Measurements from ENCODE around the gene SLX9.

Gene SLX9

DNA sequence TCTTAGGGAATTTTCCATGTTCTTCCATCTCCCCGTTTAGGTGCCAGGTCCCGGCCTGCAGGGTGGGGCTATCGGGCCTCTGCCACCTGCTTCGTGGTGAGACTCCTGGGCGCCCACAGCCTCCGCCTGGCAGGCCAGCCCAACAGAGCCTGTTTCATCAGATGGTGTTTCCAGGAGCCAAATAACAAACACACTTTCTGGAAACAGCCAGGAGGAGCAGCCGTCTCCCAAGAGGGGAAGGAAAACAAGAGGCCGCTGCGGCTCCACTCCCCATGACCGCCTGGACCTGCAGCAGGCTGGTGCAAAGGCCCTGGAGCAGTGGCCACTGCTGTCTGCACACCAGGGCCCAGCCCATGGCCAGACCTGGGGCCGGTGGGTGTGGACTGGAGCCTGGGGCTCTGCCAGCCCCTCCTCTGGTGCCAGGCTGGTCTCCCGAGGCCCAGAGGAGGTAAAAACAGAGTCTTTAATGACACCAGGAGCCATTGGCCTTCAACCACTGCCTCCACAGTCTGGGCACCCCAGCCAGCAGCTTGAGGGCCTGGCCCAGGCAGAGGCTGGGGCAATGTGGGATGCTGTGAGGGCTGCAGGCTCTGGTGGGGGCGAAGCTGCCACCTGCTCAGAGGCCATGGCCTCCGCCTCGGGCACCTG is 55.0 kb downstream of the SLX9 start:
- DNase-seq, result no peak

DNA sequence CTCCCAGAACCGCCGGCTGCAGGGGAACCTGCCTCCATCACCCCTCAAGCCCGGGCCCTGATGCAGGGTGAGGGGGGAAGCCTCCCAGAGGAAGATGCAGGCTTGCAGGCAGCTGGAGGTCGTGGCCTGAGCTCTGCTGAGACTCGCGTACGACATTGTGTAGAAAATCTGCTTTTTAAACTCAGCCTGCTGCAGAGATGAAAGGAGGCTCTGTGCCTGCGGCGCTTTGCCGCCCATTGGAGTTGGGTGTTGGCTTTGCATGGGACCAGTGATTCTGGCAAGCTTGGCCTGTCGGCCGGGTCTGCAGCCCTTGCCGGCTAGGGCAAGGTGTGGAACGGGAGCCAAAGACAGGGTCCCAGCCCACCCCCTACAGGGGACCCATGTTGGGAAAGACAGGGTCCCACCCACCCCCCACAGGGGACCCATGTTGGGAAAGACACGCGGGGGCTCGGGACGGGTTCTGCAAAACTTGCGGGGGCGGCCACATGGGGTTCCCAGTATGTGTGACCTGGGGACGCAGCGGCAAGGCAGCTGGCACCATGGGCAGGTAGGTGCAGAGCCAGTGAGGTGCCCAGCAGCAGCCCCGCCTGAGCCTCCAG is 55.6 kb downstream of the SLX9 start:
- no peak for DNase-seq

DNA sequence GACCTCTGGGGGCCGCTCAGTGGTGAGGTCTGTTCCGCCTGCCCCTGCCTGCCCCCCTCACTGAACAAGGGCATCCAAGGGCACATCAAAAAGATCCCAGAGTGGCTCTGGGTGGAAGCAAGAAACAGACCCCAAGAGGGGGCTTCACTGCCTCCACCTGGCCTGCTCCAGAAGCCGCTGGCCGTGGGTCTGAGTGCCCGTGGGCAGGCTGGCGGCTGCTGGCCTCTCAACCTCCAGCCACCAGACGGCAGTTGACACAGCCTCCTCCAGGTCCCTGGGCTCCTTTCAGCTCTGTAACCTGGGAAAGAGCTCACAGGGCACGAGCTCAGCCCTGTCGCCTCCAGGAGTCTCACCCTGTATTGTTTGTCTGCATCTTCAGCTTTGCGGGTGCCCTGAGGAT is 56.3 kb downstream of the SLX9 start:
- no peak for DNase-seq

DNA sequence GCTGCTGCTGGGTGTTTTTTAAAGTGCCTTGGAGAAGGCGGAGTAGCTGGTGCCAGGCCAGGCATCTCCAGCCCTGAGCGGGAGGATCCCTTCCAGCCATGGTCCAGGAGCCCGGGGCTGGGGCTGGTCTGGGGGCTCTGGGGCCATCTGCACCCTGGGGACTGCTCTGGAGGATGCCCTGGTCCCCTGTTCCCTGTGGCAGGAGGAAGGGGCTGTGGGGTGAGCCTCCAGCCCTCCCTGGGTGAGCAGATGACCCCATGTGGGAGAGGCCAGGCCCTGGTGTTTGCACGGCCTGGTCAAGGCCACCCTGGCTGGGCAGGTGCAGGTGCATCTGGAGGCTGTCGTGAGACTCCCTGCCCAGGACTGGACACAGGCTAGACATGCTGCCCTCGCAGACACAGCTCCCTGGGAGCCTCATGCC is 56.7 kb downstream of the SLX9 start:
- no peak for DNase-seq

DNA sequence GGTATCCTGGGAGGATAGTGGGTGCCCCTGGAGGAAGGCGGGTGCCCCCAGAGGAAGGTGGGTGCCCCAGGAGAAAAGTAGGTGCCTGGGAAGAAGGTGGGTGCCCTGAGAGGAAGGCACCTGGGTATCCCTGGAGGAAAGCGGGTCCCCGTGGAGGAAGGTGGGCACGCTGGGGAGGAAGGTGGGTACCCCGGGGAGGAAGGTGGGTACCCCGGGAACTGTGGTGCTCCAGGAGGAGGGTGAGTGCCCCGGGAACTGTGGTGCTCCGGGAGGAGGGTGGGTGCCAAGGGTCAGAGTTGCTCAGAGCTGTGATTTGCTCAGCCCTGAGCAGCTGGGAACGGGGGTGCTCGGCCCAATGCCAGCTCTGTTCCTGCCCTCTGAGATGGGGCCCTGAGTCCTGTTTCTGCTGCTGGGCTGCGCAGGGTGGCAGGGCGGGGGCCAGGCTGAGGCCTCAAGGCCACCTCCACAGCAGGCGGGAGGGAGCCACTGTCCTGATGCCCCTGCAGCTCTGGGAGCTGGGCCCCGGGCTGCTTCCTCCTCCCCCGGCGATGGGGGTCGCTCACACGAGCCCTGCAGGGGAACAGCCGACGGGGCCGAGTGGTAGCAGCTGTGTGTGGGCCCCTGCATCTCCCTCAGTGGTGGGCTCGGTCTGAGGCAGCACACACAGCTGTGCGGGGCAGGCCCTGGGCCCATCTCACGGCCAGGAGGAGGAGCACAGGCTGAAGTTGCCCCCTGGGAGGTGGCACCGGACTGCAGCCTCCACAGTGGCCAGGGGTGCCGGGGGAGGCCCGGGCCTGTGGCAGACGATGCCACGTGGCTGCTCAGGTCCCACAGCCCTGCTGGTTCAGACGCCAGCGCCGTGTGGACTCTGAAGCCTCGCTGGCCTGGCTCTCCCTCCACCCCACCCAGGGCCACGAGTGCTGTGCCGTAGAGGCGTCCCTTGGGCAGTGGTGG is 57.4 kb downstream of the SLX9 start:
- no peak for DNase-seq

DNA sequence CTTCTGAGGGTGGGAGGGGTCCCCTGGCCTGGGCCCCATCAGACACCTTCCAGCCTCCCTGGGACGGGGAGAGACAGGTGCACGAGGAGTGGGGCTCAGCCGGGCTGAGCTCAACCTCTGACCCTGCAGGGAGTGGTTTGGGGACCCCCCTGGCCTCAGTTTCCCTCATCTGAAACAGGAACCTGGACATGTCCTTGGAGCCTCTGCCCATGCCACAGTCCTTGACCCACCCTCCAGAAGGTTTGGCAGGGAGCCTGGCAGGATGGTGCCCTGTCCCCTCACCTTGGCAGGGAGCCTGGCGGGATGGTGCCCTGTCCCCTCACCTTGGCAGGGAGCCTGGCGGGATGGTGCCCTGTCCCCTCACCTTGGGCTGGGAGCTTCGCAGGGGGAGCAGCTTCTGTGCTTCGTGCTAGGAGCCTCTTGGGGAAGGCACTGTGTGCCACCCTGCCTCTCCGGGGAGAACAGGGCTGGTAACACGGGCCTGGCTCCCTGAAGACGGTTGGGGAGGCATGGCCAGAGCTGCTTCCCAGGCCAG is 58.3 kb downstream of the SLX9 start:
- DNase-seq, result no peak

DNA sequence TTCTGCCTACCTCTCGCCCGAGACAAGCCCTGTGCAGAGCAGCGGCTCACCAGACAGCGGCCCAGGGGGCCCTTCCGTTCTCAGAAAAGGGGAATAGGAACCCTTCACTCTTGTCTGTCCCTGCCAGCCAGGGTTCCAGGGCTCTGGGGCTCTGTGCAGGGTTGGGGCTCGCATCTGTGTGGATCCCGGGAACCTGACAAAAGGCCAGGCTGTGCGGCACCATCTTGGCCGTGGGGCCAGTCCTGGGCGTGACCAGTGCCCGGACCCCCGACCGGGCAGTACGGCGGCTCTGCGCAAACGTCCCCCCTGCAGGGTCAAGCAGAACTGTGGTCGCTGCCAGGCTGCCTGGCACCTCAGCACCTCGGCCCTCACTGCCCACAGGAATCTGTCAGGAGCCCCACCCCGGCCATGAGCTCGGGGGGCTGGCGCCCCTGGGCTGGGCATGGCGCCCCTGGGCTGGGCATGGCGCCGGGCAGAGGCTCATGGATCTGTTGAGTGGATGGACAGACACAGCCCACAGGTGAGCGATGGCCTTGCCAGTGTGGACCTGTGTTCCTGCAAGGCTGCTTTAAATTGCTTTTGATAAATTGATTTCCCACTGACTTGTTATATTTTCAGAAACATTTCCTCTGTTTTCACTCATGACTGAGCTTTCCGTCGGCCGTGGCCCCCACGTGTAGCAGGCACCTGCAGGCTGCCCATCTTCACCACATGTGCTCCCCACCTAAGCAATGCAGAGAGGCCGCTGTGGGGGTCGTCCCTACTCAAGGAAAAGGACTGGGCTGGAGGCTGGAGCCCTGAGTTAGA is 59.0 kb downstream of the SLX9 start:
- no peak for DNase-seq

DNA sequence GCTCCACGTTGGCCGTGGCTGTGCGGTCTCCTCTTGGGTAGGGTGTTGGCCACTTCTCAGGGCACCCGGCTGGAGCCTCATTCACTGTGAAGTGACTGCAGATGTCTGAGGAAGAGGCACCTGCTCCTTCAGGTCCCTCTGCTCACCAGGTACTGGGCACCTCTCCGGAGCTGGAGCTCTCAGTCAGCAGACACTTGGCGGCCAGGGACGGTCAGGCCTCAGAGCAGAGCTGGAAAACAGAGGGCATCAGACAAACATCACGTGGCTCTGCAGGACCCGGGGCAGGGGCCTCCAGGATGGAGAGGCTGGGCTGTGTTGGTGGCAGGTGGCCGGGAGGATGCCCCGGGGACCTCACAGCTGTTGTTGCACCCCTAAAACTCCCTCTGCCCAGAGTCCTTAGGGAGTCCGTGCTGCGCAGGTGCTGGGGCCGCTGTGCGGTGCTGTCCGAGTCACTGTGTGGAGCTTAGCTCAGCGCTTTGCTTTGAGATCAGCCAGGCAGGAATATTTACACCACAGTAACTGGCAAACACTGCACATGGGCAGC is 59.7 kb downstream of the SLX9 start:
- no peak for DNase-seq

DNA sequence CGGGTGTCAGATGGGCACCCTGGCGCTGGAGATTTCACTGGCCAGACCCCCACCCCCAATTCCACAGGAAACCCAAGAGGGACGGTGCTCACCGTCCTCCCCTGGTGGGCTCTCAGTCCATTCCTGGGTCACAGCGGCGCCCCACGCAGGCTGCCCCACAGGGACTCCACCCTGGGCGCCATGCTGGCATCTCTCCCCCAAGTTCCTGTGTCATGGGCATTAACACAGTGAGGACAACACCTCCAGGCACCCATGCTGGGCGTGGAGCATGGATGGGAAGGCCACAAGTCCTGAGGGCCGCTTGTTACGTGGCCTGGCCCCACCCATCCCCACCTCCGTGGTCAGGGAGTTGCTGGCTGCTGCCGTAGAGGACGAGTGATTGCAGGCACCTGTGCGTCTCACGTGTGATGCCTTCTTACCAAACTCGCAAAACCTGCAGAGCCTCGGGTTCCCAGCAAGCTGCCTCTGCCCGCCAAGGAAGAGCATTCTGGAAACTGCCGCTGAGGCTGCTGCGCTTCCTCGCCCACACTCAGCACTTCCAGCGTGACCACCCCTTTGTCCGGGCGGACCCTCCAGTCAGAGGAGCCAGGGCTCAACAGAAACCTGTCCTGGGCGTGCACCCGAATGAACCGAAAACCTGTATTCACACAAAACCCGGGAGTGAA is 60.3 kb downstream of the SLX9 start:
- DNase-seq, result no peak

DNA sequence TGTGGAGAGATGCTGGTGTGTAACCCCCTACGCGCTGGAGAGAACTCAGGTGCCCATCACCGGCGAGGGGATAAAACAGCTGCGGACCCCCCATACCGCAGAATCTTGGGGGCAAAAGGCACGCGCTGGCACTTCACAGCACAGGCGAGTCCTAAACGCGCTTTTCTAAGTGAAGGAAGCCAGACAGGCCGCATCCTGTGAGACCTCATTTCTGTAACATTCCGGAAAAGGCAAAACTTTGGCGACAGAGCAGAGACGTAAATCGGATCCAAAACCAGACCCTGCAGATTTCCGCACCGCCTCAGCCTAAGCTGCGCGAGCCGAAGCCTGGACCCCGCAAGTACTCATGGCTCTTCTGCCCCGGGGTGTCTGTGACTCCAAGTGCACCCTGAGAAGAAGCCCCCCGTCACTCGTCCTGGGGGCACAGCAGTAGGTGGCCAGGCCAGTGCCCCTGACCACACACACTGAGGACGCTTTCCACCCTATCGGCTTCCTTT is 60.9 kb downstream of the SLX9 start:
- DNase-seq, result no peak

DNA sequence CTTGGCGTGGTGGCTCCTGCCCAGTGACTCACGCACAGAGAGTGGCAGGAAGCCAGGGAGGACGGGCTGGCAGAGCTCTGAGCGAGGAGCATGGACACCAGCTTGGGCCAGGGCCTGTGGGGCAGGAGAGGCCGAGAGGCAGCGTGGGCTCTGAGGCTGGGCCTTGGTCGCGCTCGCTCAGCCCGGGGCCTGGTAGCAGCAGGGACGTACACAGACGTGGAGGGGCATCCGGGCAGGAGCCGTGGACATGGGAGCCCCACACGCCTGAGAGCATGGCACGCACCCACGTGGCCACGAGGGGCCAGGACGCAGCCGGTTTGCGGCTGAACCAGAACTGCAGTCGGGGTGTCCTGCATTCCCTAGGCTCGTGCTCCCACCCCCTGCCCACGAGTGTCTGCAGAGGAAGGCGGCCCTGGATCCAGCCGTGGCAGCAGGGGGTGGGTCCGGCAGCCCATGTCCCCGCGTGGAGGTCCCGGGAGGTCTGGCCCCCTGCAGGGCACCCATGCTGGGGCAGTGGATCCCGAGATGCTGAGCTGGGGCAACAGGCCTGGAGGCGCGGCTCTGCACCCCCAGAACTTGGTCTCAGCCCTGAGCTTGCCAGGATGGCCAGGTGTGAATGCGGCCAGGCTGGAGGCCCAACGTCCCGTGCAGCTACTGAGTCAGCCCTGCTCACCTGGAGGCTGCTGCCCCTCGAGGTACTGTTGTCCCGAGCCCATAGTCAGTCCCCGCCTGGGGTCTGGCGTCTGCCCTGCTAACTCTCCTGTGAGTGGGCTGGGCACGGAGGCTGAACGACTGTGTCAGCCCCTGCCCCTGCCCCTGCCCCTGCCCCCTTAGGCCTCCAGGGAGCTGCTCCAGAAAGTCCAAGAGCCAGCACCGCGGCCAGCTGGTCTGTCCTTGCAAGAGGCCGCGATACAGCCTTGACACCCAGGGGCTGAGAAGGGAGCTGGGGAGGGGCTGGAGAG is 61.6 kb downstream of the SLX9 start:
- DNase-seq, result no peak

DNA sequence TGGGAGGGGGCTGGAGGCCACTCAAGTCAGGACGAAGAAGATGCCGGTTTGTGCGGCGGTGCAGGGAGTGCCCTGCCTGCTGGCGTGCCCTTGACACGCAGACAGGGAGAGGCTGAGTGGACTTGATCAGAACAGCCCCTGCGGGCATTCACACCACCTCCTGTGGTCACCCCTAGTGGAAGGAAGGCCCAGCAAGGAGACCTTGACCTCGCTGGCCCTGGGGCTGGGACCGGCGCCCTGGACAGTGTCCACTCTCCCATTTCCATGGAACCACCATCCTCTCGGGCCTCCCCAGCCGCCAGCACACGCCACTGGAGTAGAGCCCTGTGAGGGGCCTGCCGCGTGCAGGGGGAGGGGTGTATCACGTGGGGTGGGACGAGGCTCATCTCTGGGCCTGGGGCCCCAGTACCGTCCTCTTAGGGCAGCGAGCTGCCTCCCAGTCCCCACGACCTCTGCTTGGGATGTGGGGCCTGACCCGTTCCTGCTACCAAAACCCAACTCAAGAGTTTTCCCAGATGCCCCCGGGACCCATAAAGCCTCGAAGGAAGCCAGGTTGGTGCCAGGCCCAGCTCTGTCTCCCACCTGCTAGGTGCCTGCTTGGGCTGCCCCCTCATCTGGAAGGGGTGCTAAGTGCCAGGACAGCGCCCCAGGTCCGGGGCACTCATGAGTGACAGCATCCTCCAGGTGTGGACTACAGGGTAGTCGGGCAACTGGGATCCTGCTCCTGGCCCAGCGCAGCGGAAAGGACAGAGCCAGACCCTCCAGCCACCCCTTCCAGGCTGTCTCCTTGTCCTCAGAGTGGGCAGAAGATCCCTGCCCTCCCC is 62.8 kb downstream of the SLX9 start:
- DNase-seq, result no peak

DNA sequence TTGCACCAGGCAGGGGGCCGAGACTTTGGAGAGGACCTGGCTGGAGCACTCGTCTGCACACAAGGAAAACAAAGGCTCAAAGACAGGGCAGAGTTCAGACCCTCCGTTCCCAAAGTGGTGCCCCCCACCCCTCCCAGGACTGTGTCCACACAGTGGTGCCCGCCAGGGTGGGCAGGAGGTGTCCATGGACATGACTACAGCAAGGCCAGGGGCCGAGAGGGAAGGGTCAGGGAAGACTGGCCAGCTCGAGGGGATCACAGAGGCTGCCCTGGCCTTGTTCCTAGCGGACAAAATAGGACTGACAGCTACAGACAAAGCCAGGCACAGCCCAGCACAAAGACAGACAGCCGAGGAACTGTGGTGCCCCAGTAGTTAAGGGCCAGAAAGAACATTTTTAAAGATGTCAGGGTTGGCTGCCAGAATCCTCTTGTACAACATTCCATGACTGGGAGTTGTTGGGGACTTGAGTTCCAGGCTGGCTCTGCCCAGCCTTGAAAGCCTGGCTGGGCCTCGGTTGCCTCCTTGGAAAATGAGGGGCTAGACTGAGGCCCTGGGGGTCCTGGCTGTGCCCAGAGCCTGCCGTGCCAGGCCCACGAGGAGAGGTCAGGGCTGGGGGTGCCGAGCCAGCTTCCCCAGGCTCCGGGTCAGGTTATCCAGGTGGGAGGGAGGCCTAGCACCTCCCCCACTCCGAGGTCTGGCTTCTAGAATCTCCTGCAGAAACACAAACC is 63.7 kb downstream of the SLX9 start:
- no peak for DNase-seq

DNA sequence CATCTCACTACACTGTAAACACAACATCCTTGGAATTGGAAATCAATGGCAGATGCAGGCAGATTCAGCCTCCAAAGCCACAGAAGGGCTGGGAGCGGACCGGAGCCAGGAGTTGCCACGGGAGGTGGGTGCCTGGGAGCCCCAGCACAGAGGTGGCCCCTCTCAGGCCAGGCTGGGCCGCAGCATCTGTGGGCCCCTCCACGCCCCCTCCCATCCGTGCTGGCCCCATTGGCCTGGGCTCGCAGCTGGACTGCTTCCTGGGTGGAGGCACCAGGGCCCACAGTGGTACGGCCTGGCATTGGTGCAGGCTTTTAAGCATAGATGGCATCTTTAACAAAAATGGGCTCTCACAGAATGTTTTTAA is 64.2 kb downstream of the SLX9 start:
- no peak for DNase-seq

DNA sequence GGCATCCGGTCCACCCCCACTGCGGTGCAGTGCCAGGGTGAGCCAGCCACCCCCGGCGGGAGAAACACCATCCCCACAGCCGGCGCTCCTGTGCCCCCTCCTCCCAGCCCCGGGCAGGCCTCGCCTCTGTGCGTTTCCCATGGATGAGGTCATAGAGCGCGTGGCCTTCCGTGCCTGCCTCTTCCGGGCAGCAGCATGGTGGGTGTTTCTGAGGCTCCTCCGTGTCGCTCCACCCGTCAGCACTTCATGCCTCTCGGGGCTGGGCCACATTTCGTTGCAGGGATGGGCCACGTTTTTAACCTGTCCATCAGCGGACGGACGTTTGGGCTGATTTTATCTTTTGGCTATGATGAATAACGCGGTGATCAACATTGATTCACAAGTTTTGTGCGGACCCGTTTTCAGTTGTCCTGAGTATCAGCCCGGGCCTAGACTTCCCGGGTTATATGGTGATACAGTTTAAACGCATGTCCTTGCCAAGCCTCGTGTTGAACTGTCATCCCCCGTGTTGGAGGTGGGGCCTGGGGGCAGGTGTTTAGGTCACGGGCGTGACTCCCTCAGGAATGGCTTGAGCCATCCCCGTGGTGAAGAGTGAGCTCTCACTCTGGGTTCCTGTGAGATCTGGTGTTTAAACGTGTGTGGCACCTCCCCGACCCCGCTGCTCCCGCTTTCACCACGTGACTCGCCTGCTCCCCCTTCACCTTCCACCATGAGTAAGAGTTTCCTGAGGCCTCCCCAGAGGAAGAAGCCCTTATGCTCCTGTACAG is 64.8 kb downstream of the SLX9 start:
- DNase-seq, result no peak

DNA sequence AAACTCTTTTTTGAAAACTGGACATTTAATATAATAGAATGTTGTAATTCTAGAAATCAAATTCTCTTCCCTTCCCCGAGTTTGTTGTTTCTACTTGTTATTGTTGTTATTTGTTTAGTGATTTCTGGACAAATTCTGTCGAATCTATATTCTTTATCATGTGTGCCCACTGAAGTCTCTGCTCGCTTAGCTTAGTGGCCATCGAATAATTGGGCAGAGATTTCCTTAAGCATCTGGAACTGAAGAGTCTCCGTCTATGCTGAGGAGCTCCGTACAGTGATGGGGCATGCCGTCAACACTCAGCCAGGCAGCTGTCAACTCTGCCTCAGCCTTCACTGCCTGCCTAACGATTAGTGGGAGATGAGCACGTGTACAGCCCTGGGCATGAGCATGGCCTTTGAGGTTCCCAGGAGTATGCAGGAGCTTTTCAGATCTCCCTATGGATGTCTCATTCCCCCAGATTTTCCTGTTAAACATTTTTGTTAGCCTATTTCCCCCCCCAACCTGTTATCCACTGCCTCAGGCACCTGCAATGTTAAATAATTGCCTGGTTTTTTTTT is 66.8 kb downstream of the SLX9 start:
- DNase-seq, result no peak

DNA sequence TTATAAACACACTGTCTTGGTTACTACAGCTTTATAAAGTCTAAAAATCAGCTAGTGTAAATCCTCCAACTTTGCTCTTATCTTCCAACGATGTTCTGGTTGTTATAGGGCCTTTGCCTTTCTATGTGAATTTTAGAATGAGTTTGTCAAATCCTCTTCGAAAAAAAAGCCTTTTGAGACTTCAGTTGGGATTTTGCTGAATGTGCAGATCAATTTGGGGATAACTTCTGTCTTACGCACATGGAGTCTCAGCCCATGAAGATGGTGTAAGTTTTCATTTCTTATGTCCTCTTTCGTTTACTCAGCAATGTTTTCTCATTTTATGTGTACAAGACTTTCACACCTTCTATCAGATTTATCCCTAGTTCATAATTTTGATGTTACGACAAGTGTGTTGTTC is 69.8 kb downstream of the SLX9 start:
- no peak for DNase-seq

DNA sequence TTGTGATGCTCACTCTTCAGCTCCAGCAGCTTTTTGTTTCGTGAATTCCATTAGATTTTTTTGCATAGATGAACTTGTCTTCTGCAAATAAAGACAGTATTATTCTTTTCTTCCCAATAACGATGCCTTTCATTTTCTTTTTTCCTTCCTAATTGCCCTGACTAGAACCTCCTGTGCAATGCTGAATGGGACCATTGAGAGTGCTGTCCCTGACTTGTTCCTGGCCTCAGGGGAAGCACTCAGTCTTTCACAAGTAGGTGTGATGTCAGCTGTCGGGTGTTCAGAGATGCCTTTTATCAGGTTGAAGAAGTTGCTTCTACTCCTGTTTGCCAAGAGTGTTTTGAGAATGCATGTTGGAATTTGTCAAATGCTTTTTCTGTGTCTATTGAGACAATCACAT is 70.3 kb downstream of the SLX9 start:
- peak; percentile 31 for DNase-seq
